OCI-LY7 (cell line): ENCODE measurements around the gene GPS1. TPM values are rescaled to one million over a fixed set of nuclear protein-coding genes. Genes with fewer than 3 reads are reported as not detected.

Experiments used
- BruUV-seq: library from RNA; stranded (reverse); fragments of 400-500 nt; replicated peaks from 2 replicates; lab custom pipeline; 2021; lab: Mats Ljungman, UMichigan
- CTCF ChIA-PET: fragments of 300-600 bp; sonication (Branson Sonifier 250); formaldehyde crosslinking; loops from one replicate; lab custom pipeline; 2022; ENCODE audit warnings: antibody characterized with exemption; ENCODE audit not compliant: unreplicated experiment; lab: Charles Lee
- POLR2A ChIA-PET: fragments of 300-600 bp; sonication (Branson Sonifier 250); formaldehyde crosslinking; loops from one replicate; lab custom pipeline; 2022; ENCODE audit warnings: antibody characterized with exemption; lab: Charles Lee
- DNase-seq: peaks from one replicate; pipeline ENCODE4 v3.0.0-alpha.2; 2015; ENCODE audit warnings: low spot score
- H2AFZ ChIP-seq: fragments of 200-600 bp; sonication (generic), shearing (Covaris generic); 2 replicates; pipeline ENCODE4 v1.6.1; 2014; ENCODE audit warnings: mild to moderate bottlenecking, antibody characterized with exemption, low read length, moderate library complexity
- H3K27ac ChIP-seq: fragments of 200-600 bp; sonication (generic); 2 replicates; pipeline ENCODE4 v1.5.1; 2014; ENCODE audit warnings: mixed run types, low read depth, mild to moderate bottlenecking, moderate library complexity, low read length, inconsistent platforms; ENCODE audit not compliant: poor library complexity, severe bottlenecking
- H3K36me3 ChIP-seq: fragments of 200-600 bp; sonication (generic); 2 replicates; pipeline ENCODE4 v1.6.1; 2014; ENCODE audit warnings: mild to moderate bottlenecking, antibody characterized with exemption, low read length, moderate library complexity, mixed read lengths; ENCODE audit not compliant: insufficient read depth
- H3K4me1 ChIP-seq: fragments of 200-600 bp; sonication (generic); 2 replicates; pipeline ENCODE4 v1.5.1; 2014; ENCODE audit warnings: mild to moderate bottlenecking, low read length; ENCODE audit not compliant: insufficient read depth, poor library complexity, severe bottlenecking
- H3K4me2 ChIP-seq: fragments of 200-600 bp; sonication (generic); 2 replicates; pipeline ENCODE4 v1.6.1; 2014; ENCODE audit warnings: mild to moderate bottlenecking, low read length
- H3K4me3 ChIP-seq: fragments of 200-600 bp; sonication (generic); 2 replicates; pipeline ENCODE4 v1.5.1; 2014; ENCODE audit warnings: mild to moderate bottlenecking, low read depth, low read length; ENCODE audit not compliant: poor library complexity, severe bottlenecking
- H3K79me2 ChIP-seq: fragments of 200-600 bp; sonication (generic); 2 replicates; pipeline ENCODE4 v1.6.1; 2016; ENCODE audit warnings: low read depth, mild to moderate bottlenecking, low read length, moderate library complexity, mixed read lengths; ENCODE audit not compliant: insufficient read depth
- H3K9me2 ChIP-seq: fragments of 200-600 bp; sonication (generic); 2 replicates; pipeline ENCODE4 v1.6.1; 2016; ENCODE audit warnings: mild to moderate bottlenecking, low read length, mixed read lengths; ENCODE audit not compliant: insufficient read depth
- H3K9me3 ChIP-seq: fragments of 200-600 bp; sonication (generic); 2 replicates; pipeline ENCODE4 v1.6.1; 2014; ENCODE audit warnings: mild to moderate bottlenecking, mixed run types, low read length, mixed read lengths
- H4K20me1 ChIP-seq: fragments of 200-600 bp; sonication (generic); 2 replicates; pipeline ENCODE4 v1.6.1; 2014; ENCODE audit warnings: mild to moderate bottlenecking, antibody characterized with exemption, low read length, moderate library complexity, mixed read lengths; ENCODE audit not compliant: insufficient read depth
- EZH2phosphoT487 ChIP-seq: fragments of 200-600 bp; sonication (generic); IDR thresholded peaks from 2 replicates; pipeline ENCODE4 v1.6.1; 2018; ENCODE audit warnings: low read depth, borderline replicate concordance, mild to moderate bottlenecking, mixed run types, antibody characterized with exemption, low read length, moderate library complexity, mixed read lengths
- intact Hi-C: fragments of 100-400 bp; cut with micrococcal nuclease; formaldehyde crosslinking; loops from one replicate; pipeline ENCODE4 v1.10.0; 2022; ENCODE audit not compliant: unreplicated experiment
- total RNA-seq, 2 experiments: library from RNA; depleted of rRNA in 1 of 2; stranded (reverse); fragments of >200 nt in 1 of 2; shearing (Covaris generic) in 1 of 2; gene quantifications; 2 replicates each; pipeline ENCODE4 v1.2.3, GENCODE V29; 2014 to 2022
- TF ChIP-seq, protein P1 (sequence below): fragments of 200-600 bp; sonication (generic); conservative IDR thresholded peaks from 2 replicates; pipeline ENCODE4 v1.5.1; 2014; ENCODE audit warnings: mild to moderate bottlenecking, antibody characterized with exemption, low read length, moderate library complexity, mixed read lengths

The GPS1 gene
- total RNA-seq, 2 experiments from 2014 or later: 133 to 169 TPM

DNA sequence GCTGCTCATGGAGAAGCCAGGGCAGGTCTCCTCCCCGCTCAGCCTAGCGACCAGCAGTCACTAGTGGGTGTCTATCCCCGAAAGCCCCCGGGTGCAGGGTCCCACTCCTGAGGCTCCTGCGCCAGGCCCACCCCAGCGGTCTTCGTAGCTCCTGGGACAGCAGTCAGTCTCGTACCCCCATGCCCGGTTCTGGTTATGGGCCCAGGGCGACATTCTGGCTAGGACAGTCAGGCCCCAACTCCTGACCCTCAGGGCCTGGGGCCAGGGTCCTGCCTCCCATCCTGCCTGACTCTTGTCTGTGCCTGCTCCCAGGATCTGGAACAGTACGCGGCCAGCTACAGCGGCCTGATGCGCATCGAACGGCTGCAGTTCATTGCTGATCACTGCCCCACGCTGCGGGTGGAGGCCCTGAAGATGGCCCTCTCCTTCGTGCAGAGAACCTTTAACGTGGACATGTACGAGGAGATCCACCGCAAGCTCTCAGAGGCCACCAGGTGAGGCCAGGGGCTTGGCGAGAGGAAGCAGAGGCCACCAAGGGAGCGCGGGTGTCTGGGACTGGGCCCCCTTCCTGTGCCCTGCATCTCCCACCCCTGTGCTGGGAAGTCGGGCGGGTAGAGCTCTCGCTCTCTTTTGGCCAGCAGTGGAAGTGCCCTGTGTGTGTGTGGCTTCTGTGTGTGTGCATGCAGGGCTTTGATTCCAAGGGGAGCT is 2.0 kb downstream of the GPS1 start:
- POLR2A ChIA-PET: interaction anchor here (0.9 kb wide), 1 partner anchor 16 kb away, joined by 4 read pairs; the partner anchor contains the start of gene DCXR
- peak overlapping the region; percentile 91; the same call in 1 of the 2 replicates for H3K4me2 ChIP-seq
- CTCF ChIA-PET: no interaction called here
- H2AFZ ChIP-seq: no peak overlapping the region
- BruUV-seq: no TSS peak
- no peak for DNase-seq
- peaks cover 8% of the 10 kb centered on the region; the same call in 1 of the 2 replicates for H3K79me2 ChIP-seq
- intact Hi-C loops: no loop called here
- H3K4me1 ChIP-seq: peaks cover 21% of the 10 kb centered on the region
- H4K20me1 ChIP-seq: no peaks in the 10 kb centered on the region
- H3K9me3 ChIP-seq: no peaks in the 10 kb centered on the region
- H3K36me3 ChIP-seq: peaks cover 55% of the 10 kb centered on the region
- no peak overlapping the region for H3K4me3 ChIP-seq
- no peak overlapping the region for H3K27ac ChIP-seq
- no peaks in the 10 kb centered on the region for H3K9me2 ChIP-seq
- TF ChIP-seq, protein P1, sequence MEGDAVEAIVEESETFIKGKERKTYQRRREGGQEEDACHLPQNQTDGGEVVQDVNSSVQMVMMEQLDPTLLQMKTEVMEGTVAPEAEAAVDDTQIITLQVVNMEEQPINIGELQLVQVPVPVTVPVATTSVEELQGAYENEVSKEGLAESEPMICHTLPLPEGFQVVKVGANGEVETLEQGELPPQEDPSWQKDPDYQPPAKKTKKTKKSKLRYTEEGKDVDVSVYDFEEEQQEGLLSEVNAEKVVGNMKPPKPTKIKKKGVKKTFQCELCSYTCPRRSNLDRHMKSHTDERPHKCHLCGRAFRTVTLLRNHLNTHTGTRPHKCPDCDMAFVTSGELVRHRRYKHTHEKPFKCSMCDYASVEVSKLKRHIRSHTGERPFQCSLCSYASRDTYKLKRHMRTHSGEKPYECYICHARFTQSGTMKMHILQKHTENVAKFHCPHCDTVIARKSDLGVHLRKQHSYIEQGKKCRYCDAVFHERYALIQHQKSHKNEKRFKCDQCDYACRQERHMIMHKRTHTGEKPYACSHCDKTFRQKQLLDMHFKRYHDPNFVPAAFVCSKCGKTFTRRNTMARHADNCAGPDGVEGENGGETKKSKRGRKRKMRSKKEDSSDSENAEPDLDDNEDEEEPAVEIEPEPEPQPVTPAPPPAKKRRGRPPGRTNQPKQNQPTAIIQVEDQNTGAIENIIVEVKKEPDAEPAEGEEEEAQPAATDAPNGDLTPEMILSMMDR: no peak
- TF ChIP-seq EZH2phosphoT487: no peak

DNA sequence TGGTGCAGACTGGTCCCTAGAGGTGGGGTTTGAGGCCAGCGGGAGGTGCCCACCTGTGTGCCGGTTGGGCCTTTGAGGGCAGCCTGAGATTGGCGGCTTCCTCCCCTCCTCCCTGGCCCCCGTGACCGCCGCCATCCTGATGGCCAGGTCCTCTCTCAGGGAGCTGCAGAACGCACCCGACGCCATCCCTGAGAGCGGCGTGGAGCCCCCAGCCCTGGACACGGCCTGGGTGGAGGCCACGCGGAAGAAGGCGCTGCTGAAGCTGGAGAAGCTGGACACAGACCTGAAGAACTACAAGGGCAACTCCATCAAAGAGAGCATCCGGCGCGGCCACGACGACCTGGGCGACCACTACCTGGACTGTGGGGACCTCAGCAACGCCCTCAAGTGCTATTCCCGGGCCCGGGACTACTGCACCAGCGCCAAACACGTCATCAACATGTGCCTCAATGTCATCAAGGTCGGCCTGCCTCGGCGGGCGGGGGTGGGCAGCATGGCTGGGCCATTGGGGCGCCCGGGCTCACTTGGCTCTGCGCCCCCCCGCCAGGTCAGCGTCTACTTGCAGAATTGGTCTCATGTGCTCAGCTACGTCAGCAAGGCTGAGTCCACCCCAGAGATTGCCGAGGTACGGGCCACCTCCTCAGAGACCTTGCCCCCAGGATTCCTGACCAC is 2.8 kb downstream of the GPS1 start:
- Histone ChIP-seq H3K9me3 (no peaks in the 10 kb centered on the region), H3K4me1 (peaks cover 21% of the 10 kb centered on the region), H3K4me3 (no peak overlapping the region), H3K79me2 (peaks cover 8% of the 10 kb centered on the region; the same call in 1 of the 2 replicates), H3K4me2 (no peak overlapping the region), H2AFZ (no peak overlapping the region), H4K20me1 (no peaks in the 10 kb centered on the region), H3K27ac (no peak overlapping the region), H3K9me2 (no peaks in the 10 kb centered on the region), H3K36me3 (peaks cover 62% of the 10 kb centered on the region)
- no TSS peak for BruUV-seq
- intact Hi-C loops: no loop called here
- no peak for DNase-seq
- TF ChIP-seq, protein P1: no peak
- no peak for TF ChIP-seq EZH2phosphoT487
- ChIA-PET POLR2A (interaction anchor here (0.6 to 0.9 kb wide), 2 partner anchors 17 to 400 kb away, joined by 3 to 4 read pairs; partner anchors contain the start of gene DCXR), CTCF (no interaction called here)
